RPMI7951 (cell line): Measurements from ENCODE around the gene SORCS1. TPM values are rescaled to one million over a fixed set of nuclear protein-coding genes. Genes with fewer than 3 reads are reported as not detected.
A peak's percentile ranks its signal among the peaks of the same experiment; 100 is the strongest.

ENCODE experiments used
- DNase-seq: peaks from one replicate; pipeline ENCODE4 v3.0.0-alpha.2; 2012; ENCODE audit warnings: low read depth
- total RNA-seq: library from RNA; depleted of rRNA; stranded (reverse); fragments of >200 nt; shearing (Covaris generic); gene quantifications from 2 replicates; pipeline ENCODE4 v1.2.3, GENCODE V29; 2014

Gene SORCS1
- total RNA-seq, 1 experiment from 2014 or later: under 0.01 TPM

GRCh38 chr10:106746868-106747267 lies 417.6 kb downstream of the SORCS1 start:
- DNase-seq: no peak

DNA sequence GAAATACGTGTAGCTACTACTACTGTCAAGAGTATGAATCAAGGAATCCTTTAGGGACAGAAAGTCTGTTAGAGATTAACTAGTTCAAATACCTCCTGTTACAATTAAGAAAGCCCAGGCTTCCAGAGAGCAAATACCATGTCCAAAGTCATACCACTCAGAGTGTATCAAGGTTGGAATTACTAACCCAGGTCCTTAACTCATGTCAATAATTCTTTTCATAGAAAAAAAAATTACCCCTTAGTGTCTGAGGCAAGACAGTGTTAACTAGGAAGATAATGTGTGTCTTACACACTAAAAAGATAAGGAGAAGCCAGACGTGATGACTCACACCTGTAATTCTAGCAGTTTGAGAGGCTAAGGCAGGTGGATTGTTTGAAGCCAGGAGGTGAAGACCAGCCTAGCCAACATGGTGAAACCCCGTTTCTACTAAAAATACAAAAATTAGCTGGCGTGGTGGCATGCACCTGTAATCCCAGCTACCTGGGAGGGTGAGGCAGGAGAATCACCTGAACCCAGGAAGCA lies 423.4 kb downstream of the SORCS1 start:
- no peak for DNase-seq

DNA sequence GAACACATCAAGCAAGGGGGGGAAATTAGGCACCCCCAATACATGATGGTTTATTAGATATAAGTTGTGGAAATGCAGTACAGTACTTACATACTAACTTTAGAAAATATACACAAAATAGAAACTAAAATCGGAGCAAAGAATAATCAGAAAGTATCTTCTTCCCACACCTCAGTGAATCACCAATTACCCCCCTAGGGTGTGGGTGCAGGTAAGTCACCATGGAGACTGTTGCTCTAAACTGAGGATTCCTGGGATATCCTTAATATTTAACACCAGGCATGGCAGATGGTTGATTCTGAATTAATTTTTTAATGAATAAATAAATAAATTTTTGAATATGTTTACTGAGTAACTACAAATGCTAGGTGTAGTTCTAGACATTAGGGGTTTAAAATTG lies 424.4 kb downstream of the SORCS1 start:
- DNase-seq: no peak

GRCh38 chr10:106734220-106734619 lies 430.3 kb downstream of the SORCS1 start:
- no peak for DNase-seq

DNA sequence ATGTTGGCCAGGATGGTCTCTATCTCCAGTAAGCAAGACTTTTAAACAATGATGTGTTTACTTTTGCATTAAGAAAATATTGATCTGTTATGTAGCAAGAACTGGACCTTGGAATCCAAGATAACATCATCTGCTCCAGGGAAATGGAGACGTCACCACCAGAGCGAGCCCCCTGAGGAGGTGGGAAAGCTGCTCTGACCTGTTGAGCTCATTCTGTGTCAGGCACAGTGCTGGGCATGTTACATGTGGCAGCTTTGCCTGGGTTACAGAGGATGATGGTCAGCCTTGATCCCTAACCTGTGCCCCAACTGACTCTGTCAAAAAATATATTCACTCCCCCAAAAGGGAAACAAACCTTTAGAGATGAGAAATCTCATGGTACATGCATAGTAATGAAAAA lies 436.3 kb downstream of the SORCS1 start:
- no peak for DNase-seq

DNA sequence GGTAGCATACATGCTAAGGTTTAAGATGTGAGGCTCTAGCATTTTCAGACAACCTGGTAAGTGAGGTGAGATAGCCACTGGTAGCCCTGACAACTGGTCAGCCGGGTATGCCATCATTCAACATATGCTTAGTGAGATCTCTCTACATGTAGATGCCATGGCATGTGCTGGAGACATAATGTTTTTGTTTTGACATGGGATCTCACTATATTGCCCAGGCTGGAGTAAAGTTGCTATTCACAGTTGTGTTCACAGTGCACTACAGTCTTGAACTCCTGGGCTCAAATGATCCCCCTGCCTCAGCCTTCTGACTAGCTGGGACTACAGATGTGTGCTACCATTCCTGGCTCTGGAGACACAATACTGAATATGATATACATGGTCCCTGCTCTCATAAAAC lies 437.3 kb downstream of the SORCS1 start:
- no peak for DNase-seq

DNA sequence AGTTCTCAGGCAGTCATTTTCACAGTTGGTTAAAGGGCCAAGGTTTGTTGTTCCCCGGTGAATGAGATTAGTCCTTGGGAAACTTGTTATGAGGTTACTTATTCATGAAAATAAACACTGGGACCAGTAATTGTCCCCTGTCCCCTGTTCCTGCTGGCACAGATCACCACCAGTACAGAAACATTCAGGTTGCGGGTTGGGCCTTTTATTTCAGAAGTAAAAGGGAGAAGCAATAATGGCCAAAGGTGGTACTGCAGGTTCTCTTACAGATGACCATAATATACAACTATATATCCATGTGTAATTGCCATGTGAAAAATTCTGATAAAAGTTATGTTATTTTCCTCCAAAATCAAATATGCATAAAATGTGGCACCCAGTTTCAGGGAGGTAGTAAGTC lies 442.0 kb downstream of the SORCS1 start:
- no peak for DNase-seq

GRCh38 chr10:106720683-106721082 lies 443.8 kb downstream of the SORCS1 start:
- no peak for DNase-seq

DNA sequence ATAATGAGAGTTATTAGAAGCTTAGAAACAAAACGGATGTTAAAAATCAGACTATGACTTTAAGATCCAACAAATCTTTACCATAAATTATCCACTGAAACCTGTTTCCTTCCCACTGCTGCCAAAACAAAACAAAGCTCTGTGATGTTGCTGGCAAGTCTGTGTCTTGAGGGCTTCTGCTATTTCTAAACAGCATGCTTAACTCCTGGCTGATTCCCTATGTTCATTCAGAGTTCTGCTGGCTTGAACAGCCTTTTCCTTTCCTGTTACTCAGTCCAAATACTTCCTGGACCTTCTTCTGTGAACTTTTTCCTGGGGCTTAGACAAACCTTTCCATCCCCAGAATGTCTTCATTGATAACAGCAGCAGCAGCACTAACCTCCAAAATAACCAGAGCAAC lies 448.1 kb downstream of the SORCS1 start:
- no peak for DNase-seq

- no peak for DNase-seq
Measured at GRCh38 chr10:106714734-106715555, 449.6 kb downstream of the SORCS1 start.

DNA sequence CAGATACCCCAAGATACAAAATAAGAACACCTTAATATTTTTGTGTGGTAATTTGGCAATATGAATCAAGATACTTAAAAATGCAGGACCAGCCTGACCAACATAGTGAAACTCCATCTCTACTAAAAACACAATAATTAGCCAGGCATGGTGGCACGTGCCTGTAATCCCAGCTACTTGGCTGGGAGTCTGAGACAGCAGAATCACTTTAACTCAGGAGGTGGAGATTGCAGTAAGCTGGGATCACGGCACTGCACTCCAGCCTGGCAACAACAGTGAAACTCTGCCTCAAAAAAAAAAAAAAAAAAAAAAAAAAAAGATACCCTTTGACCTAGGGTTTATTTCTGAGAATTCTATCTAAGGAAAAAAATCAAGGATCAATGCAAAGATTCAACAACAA lies 450.7 kb downstream of the SORCS1 start:
- DNase-seq: no peak

DNA sequence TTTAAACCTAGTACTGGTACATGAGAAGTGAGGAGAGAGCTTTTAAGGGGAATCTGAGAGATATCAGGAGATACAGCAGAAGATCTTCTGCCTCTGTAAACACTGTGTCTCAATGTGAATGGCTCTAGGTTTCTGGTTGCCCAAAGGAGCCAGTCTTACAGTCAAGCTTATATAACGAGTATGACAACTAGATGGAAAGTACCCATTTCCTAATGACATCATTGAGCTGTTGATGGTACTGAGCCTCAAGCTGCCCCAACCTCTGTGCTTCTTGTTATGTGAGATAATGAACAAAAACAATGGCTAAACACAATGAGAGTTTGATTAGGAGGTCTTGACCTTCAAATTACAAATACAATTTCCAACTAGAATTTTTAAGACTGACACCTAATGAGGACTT lies 451.5 kb downstream of the SORCS1 start:
- no peak for DNase-seq

DNA sequence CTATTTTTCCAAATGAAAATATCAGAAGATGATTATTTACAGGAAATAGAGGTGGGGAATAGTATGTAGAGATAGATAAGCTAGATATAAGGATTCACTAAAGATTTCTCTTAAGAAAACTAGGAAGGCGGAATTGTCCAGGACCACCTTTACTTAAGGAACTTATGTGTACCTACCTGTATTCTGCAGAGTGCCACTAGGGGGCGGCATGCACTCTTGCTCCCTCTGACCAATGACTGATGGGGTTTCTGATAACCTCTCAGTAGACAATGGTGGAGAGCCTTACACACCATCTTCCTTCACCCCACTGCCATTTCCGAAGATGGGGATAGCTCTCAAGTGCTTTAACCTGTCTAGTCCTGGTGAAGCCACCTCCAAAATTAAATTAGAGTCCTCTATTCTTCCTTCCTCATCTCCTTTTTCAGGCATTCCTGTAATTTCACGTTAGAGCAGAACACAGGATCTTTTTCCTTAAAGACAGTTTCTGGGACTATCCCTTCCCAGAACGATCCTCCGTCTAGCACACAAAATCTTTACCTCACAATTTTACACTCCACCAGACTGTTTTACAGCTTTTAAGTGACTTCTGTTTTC lies 453.1 kb downstream of the SORCS1 start:
- peak; percentile 1 for DNase-seq

- no peak for DNase-seq
Measured at GRCh38 chr10:106708506-106708905, 456.0 kb downstream of the SORCS1 start.

- no peak for DNase-seq
Measured at GRCh38 chr10:106707657-106708056, 456.8 kb downstream of the SORCS1 start.

DNA sequence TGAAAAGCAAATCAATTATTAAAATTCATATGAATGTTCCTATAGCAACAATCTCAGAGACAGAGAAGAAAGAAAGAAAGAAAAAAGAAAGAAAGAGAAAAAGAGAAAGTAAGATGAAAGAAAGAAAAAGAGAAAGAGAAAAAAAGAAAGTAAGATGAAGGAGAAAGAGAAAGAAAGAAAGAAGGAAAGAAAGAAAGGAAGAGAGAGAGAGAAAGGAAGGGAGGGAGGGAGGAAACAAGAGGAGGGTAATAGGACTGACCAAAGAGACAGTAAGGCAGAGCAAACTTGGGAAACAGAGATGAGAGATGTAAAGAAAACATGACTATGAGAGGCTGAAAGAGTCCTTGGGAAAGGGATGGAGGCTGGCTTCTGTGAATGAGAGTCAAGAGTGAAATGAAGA lies 458.4 kb downstream of the SORCS1 start:
- DNase-seq: no peak

- DNase-seq: peak; percentile 17
Measured at GRCh38 chr10:106705681-106706100, 458.8 kb downstream of the SORCS1 start.

DNA sequence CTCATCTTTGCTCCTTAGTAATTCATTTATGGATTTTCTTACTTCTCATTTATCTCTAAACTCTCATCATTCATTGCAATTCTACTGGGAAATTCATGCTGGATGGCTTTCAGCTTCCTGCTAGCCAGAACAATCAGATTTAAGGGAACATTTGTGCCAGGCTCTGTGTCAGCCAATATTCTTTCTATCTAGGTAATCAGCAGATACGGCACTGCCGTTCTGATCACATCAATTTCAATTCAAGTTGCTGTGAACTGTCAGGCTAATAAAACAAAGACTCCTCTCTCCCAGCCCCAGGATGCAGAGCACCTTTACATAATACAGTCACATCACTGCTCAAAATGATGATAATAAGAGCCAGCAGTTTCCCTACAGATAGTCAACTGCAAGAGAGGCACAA lies 468.3 kb downstream of the SORCS1 start:
- no peak for DNase-seq

GRCh38 chr10:106694696-106695095 lies 469.8 kb downstream of the SORCS1 start:
- DNase-seq: no peak

DNA sequence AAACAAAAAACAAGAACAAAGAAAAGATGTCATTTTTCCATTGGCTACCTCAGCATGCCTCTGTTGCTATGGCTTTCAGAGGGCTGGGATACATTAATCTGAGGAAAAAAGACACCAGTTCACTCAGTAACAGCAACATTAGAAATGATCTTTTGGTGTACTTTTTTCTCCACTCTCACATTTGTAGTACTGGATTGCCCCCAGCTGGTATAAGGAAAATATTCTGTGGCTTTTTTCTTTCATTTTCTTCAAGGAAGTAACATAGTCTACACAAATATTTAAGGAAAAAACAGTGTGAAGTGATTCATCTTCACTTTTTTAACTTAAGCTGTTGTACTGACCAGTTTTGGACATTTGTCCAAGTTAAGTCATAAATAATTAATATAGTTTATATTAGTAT lies 482.3 kb downstream of the SORCS1 start:
- no peak for DNase-seq

GRCh38 chr10:106680061-106680460 lies 484.4 kb downstream of the SORCS1 start:
- no peak for DNase-seq

- DNase-seq: no peak
Measured at GRCh38 chr10:106679314-106679713, 485.2 kb downstream of the SORCS1 start.

DNA sequence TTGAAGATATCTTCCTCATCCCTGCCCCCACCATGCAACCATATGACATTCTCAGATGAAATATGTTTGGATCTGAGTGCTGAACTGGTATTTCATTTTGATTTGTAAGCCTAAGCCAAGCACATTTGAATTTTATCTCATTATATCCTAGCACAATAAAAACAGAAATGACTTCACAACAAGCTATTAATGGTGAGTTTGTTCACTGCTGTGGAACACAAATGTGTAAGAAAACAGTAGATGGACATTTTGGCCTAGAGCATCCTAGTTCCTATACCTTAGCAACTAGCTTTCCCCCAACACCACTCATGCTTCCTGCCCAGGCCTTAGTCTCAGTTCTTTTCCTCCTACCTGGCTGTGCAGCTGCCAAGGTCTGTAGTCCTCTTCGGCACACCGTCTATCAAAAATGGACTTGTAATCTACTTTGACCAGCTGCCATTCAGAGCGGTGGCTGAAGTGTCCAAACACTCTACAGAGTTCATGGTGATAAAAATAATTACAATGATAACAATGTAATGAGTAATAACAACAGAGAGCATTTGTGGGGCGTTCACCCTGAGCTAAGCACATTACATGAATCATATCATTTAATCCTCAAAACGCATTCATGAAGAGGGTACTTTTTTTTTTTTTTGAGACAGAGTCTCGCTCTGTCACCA lies 491.9 kb downstream of the SORCS1 start:
- DNase-seq: no peak
